Measurements from ENCODE around the gene SLC25A12. TPM values are rescaled to one million over a fixed set of nuclear protein-coding genes. Genes with fewer than 3 reads are reported as not detected.

Gene SLC25A12
- total RNA-seq, 1 donor from 2014 or later = 9.7 TPM

DNA sequence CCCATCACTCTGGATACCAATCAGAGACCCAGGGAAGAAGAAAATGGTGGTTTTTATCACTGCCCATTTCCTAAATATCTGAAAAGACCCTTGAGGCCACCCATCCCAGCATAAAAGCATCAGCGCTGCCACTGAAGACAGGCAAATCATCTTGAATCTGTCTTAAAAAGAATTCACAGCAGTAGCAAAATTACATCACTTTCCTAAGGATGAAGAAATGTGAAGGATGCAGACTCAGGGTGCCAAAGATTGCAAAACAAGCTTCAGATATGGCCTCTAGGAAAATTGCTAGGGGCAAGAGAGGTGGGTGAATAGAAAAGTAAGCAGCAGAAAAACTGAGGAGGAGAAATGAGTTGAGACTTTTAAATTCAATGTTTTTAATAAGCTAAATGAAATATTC is 70.0 kb downstream of the SLC25A12 start:
- no peak overlapping the region for H3K4me3 Mint-ChIP-seq (ENCODE audit: unreplicated experiment)
- TF ChIP-seq, protein P1, sequence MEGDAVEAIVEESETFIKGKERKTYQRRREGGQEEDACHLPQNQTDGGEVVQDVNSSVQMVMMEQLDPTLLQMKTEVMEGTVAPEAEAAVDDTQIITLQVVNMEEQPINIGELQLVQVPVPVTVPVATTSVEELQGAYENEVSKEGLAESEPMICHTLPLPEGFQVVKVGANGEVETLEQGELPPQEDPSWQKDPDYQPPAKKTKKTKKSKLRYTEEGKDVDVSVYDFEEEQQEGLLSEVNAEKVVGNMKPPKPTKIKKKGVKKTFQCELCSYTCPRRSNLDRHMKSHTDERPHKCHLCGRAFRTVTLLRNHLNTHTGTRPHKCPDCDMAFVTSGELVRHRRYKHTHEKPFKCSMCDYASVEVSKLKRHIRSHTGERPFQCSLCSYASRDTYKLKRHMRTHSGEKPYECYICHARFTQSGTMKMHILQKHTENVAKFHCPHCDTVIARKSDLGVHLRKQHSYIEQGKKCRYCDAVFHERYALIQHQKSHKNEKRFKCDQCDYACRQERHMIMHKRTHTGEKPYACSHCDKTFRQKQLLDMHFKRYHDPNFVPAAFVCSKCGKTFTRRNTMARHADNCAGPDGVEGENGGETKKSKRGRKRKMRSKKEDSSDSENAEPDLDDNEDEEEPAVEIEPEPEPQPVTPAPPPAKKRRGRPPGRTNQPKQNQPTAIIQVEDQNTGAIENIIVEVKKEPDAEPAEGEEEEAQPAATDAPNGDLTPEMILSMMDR (IDR thresholded peaks at IDR 0.05; ENCODE audit: unreplicated experiment) = no peak

DNA sequence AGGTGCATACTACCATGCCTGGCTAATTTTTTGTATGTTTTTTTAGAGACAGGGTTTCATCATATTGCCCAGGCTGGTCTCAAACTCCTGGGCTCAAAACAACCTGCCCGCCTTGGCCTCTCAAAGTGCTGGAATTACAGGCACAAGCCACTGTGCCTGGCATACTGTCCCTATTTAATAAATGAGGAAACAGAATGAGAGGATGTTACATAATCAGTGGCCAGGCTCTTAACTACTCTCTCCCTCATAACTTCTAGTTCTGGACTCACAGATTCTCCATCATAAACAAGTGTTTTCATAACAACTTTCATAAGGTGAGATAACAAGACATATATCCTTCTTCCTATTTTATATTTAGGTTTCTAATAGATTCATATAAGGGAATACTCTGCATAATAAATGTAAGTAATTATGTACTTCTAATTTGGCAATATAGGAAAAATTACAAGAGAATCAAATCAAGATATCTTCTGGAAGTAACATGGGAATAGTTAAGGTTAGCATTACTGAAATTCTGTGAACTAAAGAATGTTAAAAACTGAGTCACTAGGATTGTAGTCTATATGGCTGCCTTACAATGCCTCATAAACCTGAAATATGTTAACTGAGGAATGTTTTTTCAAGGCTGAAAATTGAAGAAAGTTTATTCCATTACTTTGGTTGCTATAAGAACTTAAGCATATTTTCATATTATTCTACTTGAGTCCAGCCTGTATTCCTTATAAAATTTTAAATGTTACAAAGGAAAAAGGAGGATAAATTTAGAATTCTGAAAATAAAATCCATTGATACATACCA is 71.3 kb downstream of the SLC25A12 start:
- DNase-seq (ENCODE audit: low spot score) = no peak
- Mint-ChIP-seq H3K27ac (ENCODE audit: unreplicated experiment) (no peak overlapping the region), H3K36me3 (ENCODE audit: low read depth, unreplicated experiment) (peaks cover 11% of the 10 kb centered on the region), H3K27me3 (ENCODE audit: unreplicated experiment) (no peaks in the 10 kb centered on the region), H3K9me3 (ENCODE audit: unreplicated experiment) (no peaks in the 10 kb centered on the region), H3K4me1 (ENCODE audit: unreplicated experiment) (no peaks in the 10 kb centered on the region), H3K4me3 (ENCODE audit: unreplicated experiment) (no peak overlapping the region)
- TF ChIP-seq, protein P1 (IDR thresholded peaks at IDR 0.05; ENCODE audit: unreplicated experiment) = no peak

More for the DNA sequence above, 70.0 kb downstream of the SLC25A12 start:
- H3K9me3 Mint-ChIP-seq (ENCODE audit: unreplicated experiment) = no peaks in the 10 kb centered on the region
- no peak for DNase-seq (ENCODE audit: low spot score)
- no peaks in the 10 kb centered on the region for H3K27me3 Mint-ChIP-seq (ENCODE audit: unreplicated experiment)
- H3K27ac Mint-ChIP-seq (ENCODE audit: unreplicated experiment) = no peak overlapping the region
- H3K4me1 Mint-ChIP-seq (ENCODE audit: unreplicated experiment) = no peaks in the 10 kb centered on the region
- peaks cover 14% of the 10 kb centered on the region for H3K36me3 Mint-ChIP-seq (ENCODE audit: low read depth, unreplicated experiment)

DNA sequence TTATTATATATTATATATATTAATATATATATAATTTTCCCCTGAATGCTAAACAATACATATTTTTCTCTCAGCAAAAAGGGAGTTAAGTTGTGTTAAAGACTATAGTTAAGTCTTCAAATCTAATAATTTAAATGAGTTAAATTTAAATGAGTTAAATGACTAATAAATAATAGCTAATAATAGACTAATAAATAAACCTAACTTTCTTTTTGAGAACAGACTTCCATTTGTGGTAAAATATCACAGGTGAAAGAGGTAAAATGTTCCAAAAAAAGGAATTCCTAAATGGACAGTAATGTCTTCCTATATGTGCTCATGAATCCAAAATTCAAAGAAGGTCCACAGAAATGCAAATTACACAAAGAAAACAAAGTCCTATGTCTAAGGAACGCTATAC is 74.6 kb downstream of the SLC25A12 start:
- no peak for DNase-seq (ENCODE audit: low spot score)
- Mint-ChIP-seq H3K27me3 (ENCODE audit: unreplicated experiment) (no peaks in the 10 kb centered on the region), H3K9me3 (ENCODE audit: unreplicated experiment) (no peaks in the 10 kb centered on the region), H3K27ac (ENCODE audit: unreplicated experiment) (no peak overlapping the region), H3K4me1 (ENCODE audit: unreplicated experiment) (no peaks in the 10 kb centered on the region), H3K36me3 (ENCODE audit: low read depth, unreplicated experiment) (no peaks in the 10 kb centered on the region), H3K4me3 (ENCODE audit: unreplicated experiment) (no peak overlapping the region)
- TF ChIP-seq, protein P1 (IDR thresholded peaks at IDR 0.05; ENCODE audit: unreplicated experiment) = no peak

DNA sequence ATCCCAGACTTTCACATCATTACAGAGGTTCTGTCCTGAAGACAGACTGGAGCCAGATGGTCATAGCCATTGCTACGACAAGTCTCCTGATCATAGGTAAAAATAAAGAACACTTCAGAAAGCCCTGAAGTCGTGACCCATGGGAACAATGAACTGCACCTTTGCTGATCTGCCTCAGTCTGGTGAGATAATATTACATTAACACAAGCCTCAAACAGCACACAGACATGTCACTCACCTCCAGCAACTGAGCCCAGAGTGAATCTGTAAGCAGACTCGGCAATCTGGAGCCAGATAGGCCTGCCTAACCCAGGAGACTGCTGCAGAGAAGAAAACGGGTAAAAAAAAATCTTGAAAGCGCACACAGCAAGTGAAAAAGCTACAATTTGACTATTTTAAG is 79.2 kb downstream of the SLC25A12 start:
- no peaks in the 10 kb centered on the region for H3K4me1 Mint-ChIP-seq (ENCODE audit: unreplicated experiment)
- DNase-seq (ENCODE audit: low spot score) = no peak
- H3K27me3 Mint-ChIP-seq (ENCODE audit: unreplicated experiment) = no peaks in the 10 kb centered on the region
- H3K36me3 Mint-ChIP-seq (ENCODE audit: low read depth, unreplicated experiment) = no peaks in the 10 kb centered on the region
- H3K4me3 Mint-ChIP-seq (ENCODE audit: unreplicated experiment) = no peak overlapping the region
- H3K27ac Mint-ChIP-seq (ENCODE audit: unreplicated experiment) = no peak overlapping the region
- TF ChIP-seq, protein P1 (IDR thresholded peaks at IDR 0.05; ENCODE audit: unreplicated experiment) = no peak
- H3K9me3 Mint-ChIP-seq (ENCODE audit: unreplicated experiment) = no peaks in the 10 kb centered on the region

GRCh38 chr2:171814174-171814573 is 79.9 kb downstream of the SLC25A12 start:
- Mint-ChIP-seq H3K9me3 (ENCODE audit: unreplicated experiment) (no peaks in the 10 kb centered on the region), H3K4me1 (ENCODE audit: unreplicated experiment) (no peaks in the 10 kb centered on the region), H3K4me3 (ENCODE audit: unreplicated experiment) (no peak overlapping the region), H3K27me3 (ENCODE audit: unreplicated experiment) (no peaks in the 10 kb centered on the region), H3K27ac (ENCODE audit: unreplicated experiment) (no peak overlapping the region), H3K36me3 (ENCODE audit: low read depth, unreplicated experiment) (no peaks in the 10 kb centered on the region)
- TF ChIP-seq, protein P1 (IDR thresholded peaks at IDR 0.05; ENCODE audit: unreplicated experiment) = no peak
- no peak for DNase-seq (ENCODE audit: low spot score)
